ENCODE results near the gene STMND1.
"Not testable (repeated sequence)": the region's sequence is repeated elsewhere in the genome, so short reads cannot be mapped to it uniquely, and the experiment has no call there.

STMND1 gene

DNA sequence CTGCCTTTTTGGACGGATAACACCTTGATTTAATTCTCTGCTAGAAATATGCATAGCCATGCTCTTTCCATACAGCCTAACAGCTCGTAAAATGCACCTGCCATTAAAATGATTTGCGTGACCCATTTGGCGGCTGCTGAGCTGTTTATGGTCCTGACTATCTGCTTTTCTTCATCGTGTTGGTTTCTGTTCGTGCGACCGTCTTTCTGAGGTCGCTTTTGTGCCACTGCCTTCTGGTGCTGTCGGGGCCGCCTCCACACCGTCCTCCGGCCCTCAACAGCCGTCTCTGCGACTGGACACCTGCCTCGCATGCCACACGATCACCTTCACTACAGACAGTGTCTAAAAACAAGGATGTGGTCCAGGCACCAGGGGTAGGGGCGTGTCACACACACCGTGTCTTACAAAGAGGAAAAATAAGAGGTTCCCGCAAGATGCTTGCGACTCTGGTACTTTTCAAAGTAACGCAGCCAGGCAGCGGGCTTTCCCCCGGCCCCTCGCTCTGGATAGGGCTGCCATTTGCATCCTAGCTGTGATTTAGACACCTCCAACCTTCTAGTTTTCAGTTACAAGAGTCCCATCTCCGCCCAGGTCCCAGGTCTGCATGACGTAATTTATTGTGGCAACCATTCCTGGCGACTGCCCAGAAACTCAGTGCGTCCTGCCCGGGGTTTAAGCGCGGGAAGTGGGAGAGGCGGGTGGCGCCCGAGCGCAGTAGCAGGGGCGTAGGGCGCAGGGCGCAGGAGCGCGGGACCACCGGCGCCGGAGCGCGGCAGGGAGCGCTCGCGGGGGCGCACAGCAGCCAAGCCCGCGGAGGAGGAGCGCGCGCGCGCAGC is at the start of gene STMND1:
Gene STMND1 (plus strand): TSS at position 629 of the 836 bp plus-strand sequence. CDS start 208 bp downstream, outside the sequence.
- no peak for DNase-seq

DNA sequence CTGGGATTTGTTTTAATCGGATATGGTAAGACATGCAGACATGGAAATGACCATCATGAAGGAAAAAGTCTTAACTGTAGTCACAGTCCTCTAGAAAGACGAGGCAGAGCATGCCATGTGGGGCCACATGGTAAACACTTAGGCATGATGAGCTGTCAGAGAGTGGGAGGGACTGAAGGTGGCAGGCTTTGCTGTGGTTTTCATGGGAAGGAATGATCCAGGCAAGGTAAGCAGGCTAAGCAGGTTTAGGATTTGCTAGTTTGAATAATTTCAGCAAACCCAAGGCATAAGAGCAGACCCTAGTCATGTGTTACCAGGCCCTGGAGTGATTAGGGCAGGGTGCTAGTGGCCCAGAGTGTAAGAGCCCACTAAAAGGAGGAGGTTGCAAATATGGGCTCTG is 47.2 kb upstream of the STMND1 start:
- DNase-seq: no peak

DNA sequence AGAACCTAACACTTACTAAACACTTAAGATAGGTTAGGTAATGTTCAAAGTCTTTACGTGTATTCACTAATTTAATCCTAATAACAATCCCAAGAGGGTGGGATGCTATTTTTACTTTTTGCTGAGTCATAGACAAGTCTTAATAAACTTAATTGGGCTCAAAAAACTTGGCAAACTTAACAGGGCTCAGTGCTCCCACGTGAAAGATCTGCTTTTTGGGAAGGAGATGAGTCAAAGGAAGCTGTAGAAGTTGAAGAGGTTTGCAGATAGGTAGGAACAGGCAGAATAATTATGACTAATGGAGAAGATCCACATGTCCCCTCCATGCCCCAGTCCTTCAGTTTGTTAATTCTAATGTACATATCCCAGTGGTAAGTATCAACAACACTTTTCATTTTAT is 44.5 kb upstream of the STMND1 start:
- DNase-seq: no peak

DNA sequence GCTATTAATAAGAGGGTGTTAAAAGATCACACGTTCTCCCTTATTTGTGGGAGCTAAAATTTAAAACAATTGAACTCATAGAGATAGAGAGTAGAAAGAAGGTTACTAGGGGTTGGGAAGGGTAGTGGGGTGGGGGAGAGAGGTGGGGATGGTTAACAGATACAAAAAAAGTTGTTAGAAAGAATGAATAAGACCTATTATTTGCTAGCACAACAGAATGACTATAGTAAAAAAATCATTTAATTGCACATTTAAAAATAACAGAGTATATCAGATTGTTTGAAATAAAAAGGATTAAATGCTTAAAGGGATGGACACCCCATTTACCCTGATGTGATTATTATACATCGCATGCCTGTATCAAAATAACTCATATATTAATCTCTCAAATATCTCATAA is 43.3 kb upstream of the STMND1 start:
- DNase-seq: no peak

DNA sequence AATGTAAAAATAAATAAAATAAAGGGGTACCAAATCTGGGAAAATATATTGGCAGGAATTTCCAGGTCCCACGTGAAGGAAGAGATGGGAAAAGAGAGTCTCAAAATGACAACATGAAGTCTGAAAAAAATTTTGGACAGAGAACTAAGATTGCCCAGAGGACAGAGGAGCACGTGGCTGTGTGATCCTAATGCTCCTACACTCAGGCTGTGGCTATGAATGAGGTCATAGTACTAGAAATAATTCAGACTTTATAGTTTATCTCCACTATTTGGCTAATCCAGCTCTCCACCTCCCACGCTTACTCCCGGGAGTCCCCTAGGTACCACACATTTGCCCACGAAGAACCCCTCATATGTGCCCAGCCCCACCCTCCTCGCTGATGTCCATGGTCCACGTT is 42.8 kb upstream of the STMND1 start:
- no peak for DNase-seq

DNA sequence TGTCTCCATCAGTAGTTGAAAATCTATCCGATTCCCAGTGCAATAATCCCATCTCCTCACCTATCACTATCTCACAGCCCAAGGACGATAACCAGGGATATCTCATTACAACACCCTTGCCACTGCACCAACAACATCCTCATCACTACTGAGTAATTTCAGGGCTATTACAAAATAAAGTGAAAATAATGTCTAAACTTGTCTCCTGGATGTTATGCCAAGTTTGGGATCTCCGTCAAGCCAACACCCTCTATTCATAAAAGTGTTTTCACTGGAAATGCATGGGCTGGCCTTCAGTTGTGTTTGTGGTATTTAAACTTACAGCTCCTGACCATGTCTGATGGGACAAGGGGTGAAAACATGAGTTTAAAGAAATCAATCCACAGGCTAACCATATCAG is 42.0 kb upstream of the STMND1 start:
- DNase-seq: no peak

DNA sequence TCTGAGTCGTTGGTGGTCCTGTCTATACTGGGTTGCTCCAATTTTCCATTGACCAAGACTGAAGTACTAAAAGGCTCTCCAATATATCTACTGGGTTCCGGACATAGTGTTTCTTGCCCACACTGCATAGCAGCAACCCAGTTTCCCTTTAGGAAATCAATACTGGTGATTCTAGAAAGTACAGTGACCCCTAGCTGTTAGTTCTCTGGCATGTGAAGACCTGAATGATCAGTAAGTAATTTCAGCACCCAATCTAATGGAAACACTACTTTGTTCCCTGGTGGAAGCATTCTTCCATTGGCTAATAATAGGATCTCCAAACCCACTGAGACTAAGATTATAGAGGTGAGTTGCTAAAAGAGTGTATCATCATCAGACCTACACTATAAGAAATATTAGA is 40.8 kb upstream of the STMND1 start:
- DNase-seq: no peak

DNA sequence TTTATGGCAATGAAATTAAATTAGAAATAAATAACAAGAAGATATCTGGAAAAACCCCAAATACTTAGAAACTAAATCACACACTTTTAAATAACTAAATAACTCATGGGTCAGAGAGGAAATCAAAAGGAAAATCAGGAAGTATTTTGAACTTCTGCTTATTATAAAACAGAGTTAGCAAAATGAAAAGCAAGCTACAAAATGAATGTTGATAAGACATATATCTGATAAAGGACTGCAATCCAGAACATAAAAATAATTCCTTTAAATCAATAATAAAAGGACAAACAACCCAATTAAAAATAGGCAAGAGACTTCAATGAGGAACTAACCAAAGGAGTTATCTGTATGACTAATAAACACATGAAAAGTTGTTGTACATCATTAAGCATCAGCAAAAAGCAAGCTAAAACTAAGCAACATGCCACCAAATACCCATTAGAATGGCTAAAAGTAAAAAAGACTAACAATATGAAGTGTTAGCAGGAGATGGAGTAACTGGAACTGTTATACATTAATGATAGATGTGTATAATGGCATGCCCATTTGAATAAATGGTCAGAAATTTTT is 38.9 kb upstream of the STMND1 start:
- no peak for DNase-seq

DNA sequence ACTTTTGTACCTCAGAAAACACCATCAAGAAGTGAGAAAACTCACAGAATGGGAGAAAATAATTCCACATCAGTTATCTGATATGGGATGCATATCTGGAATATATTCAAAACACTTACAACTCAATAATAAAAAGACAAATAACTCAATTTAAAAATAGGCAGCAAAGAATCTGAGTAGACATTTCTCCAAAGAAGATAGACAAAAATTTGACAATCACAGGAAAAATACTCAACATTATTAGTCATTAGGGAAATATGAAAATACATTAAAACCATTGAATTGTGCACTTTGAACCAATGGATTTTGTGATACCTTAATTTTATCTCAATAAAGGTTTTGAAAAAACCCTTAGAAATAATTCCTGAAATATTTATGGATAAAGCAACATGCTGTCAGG is 36.9 kb upstream of the STMND1 start:
- DNase-seq: no peak

DNA sequence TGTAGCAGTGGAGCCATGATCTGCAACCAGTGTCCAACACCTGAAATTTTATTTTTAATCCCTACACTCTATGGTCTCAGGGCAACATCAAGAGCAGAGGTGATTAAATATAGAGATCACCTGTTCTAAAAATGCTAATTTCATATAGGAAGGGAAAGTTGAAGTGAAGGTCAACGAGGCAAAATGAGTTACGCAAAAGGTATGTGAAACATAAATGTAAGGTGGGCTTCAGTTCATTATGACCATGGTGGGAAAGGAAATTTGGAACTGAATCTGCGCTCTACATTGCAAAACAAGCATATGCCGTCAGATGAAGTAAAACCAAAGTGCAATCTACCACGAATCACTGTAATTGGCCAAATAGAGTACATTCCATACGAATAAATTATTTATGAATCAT is 35.2 kb upstream of the STMND1 start:
- no peak for DNase-seq

DNA sequence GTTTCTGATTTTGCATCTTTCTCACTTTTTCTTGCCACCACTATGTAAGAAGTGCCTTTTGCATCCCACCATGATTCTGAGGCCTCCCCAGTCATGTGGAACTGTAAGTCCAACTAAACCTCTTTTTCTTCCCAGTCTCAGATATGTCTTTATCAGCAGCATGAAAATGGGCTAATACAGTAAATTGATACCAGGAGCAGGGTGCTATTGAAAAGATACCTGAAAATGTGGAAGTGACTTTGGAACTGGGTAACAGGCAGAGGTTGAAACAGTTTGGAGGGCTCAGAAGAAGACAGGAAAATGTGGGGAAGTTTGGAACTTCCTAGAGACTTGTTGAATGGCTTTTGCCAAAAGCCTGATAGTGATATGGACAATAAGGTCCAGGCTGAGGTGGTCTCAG is 32.9 kb upstream of the STMND1 start:
- not testable (repeated sequence) for DNase-seq

DNA sequence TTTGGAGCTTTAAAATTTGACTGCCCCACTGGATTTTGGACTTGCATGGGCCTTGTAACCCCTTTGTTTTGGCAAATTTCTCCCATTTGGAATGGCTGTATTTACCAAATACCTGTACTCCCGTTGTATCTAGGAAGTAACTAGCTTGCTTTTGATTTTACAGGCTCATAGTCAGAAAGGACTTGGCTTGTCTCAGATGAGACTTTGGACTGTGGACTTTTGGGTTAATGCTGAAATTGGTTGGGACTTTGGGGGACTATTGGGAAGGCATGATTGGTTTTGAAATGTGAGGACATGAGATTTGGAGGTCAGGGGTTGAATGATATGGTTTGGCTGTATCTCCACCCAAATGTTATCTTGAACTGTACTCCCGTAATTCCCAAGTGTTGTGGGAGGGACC is 31.4 kb upstream of the STMND1 start:
- not testable (repeated sequence) for DNase-seq

DNA sequence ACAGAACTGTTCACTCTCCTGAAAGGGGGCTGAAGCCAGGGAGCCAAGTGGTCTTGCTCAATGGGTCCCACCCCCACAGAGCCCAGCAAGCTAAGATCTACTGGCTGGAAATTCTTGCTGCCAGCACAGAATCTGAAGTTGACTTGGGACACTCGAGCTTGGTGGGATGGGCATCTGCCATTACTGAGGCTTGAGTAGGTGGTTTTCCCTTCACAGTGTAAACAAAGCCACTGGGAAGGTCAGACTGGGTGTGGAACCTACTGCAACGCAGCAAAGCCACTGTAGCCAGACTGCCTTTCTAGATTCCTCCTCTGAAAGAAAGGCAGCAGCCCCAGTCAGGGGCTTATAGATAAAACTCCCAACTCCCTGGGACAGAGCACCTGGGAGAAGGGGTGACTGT is 28.3 kb upstream of the STMND1 start:
- not testable (repeated sequence) for DNase-seq

DNA sequence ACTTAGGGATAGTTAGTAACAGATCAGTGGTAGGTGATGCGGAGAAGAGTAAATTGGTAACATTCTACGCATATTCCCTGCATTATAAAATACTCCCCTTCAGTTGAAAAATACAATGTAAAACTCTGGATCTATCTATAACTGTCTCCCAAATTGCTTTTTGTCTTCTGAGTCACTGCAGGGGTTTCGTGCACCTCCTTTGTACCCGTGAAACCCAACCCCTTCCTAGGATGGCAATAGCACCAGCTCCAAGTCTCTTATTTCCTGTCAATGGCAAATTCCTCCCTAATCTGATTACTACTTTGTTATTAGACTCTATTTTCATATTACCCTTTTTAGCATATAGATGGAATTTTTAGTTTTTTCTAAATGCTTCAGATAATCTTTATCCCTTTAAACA is 20.6 kb upstream of the STMND1 start:
- DNase-seq: no peak

DNA sequence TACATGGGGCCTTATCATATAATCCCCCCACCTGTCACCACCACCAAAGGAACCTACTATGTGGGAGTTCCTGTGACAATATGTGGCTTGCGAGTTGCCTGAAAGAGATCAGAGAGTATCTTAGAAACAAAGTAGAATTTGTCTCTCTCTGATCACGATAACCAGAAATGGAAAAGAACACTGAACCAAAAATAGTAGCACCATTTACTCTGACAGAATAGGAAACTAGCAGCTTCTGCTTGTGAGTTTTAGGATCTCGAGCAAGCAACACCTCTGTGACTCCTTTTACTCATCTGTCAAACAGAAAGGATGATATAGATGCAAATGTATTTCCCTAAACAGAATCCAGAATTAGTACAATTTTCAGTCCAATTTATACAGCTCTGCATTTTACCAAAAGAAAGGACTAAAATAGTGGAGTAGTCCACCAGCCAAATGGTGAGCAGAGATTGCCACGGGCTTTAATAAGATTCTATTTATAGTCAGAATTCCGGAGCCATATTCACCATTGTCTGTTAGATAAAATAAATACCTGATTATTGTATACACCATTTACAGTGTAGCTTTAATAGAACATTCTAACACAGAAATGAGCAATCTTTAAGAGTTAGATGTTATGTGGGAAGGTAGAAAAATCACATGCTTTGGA is 19.9 kb upstream of the STMND1 start:
- DNase-seq: no peak

DNA sequence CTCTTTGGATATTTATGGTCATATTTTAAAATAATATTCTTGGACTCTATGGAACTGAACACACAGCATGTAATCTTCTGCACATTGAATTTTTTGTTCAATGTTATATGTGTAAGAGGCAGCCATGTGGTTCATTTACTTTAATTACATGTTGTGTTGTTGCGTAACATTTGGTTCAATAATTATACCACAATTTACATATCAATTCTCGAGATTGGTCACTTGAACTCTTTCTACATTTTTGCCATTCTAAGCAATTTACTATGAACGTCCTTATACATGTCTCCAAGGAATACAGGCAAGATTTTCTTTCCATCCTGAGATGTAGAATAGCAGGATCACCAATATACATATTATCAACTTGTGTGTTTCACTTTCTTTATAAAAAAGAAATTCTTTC is 18.5 kb upstream of the STMND1 start:
- no peak for DNase-seq

DNA sequence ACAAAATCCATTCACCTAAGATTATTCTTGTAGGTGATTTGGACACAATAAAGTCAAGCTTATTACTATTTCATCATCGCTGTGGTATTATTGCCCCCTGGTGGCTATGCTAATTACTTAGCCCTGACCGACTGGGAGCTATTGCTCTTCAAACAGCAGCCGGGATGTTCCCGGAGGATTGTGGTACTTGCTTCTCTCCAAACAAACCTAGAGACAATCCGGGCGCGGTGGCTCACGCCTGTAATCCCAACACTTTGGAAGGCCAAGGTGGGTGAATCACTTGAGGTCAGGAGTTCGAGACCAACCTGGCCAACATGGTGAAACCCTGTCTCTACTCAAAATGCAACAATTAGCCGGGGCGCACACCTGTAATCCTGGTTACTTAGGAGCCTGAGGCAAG is 15.4 kb upstream of the STMND1 start:
- no peak for DNase-seq

DNA sequence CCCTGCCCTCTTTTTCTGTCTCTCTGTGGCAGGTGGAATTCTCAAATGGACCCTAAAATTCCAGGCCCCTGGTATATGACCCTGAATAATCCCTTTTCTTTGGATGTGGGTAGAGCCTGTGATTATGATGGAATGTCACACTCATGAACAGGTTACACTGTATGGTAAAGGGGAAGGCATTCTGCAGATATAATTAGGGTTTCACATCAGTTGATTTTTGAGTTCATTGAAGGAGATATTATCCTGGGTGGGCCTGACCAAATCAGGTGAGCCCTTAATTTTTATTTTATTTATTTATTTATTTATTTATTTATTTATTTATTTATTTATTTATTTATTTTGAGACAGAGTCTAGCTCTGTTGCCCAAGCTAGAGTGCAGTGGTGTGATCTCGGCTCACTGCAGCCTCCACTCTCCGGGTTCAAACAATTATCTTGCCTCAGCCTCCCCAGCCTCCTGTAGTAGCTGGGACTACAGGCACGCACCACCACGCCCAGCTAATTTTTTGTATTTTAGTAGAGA is 13.7 kb upstream of the STMND1 start:
- DNase-seq: no peak

DNA sequence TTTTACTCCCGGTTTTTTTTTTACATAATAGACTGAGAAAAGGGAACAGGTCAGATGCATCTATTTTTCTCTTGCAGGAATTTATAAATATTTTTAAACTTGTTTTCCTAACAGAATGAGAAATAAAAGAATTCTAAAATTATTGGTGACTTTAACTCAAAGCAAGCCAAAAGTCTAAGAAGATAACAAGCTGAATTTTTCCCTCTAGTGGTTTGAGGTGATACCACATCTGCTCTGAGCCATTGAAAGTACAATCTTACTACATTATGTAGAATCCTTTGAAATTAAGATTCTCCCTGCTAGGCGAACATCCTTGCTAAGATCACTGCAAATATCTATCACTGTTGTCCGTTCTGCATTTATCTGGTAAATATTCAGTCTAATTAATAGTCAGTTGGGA is 10.7 kb upstream of the STMND1 start:
- DNase-seq: no peak

DNA sequence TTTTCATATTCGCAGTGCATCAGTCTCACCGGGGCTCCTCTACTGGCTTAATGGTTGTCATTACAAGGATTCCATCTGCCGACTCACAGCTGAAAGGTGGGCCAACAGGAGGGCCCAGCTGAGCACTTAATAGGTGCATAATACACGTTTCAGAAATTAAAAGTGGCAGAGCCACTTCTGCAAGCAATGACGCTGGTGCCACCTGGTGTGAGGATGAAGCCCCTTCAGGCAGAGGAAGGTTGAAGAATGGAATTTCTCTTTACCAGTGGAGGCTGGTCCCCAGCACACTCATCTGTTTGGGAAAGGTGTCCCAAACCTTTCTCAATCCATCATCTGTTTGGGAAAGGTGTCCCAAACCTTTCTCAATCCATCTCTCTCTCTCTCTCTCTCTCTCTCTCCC is 8.2 kb upstream of the STMND1 start:
- no peak for DNase-seq

DNA sequence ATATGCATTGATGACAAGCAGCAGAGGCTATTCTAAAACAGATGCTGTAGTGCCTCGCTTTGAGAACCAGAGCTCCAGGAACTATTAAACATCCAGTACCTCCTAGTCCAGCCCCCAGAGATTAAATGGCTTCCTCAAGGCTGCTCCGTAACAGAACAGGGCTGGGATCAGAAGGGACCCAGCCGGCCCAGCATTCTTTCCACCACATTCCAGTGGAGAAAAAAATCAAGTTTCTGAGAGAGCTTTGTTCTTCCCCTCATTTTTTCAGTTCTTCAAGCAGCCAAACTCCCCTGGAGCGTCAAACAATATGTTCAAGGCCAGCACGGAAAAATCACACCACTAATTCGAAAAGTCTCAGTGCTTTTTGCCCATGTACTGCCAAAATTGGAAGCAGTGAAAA is 5.8 kb upstream of the STMND1 start:
- DNase-seq: no peak

DNA sequence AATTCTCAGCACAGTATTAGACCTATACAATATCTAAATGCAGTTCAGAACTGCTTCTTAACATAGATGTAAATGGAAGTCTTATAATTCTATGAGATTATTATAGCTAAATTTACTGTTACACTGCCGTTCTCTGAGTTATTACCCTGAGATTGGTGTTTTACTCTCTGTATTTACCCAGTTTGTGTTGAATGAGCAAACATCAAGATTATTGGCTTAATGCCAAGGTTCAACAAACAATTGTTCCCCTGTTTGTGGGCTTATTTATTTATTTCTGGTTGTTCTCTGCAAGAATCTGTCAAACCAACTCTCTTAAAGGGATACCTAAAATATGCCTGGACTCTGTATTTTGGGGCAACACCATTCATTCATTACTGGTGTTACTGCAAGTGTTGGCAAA is 5.2 kb upstream of the STMND1 start:
- no peak for DNase-seq

DNA sequence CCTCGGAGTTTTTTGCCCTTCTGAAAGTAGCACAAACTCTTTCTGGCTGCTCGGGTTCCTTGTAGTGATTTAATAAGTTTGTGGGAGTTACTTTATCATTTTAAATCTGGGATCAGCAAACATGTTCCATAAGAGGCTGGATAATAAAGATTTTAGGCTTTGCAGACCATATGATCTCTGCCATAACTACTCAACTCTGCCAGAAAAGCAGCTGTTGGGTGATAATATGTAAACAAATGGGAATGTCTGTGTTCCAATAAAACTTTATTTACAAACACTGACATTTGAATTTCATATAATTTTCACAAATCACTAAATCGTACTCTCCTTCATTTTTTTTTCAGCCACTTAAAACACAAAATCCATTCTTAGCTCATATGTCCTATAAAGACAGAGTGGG is 3.9 kb upstream of the STMND1 start:
- DNase-seq: no peak

DNA sequence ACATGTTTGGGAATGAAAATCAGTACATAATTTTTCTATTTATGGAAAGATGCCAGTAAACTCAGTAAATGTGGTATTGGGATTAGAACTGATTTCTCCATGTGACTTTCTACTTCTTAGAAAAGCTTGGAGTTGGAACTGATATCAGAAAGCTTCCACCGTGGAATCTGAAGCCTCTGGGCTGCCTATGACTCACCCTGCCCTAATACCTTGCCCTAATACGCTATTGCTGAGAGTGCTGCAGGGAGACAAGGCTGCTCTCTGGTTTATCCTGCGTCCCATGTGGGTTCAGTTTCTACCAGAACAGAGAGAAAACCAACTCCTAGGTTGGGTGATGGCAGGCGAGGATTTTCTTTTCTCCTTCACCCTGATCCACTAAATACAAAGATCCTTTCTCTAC is 3.3 kb upstream of the STMND1 start:
- no peak for DNase-seq
